GM12878 (cell line): ENCODE data around the gene HPSE2. TPM values are rescaled to one million over a fixed set of nuclear protein-coding genes. Genes with fewer than 3 reads are reported as not detected.

ENCODE experiments used
- ATAC-seq: fragments of 200-7000 bp; cut with Tn5 transposase; 3 replicates; pipeline ENCODE4 v1.9.1; 2020; ENCODE audit warnings: mild to moderate bottlenecking, moderate library complexity
- BruUV-seq: library from RNA; stranded (reverse); fragments of 400-500 nt; replicated peaks from 2 replicates; lab custom pipeline; 2021; lab: Mats Ljungman, UMichigan
- CTCF ChIA-PET: fragments of 300-600 bp; sonication (Branson Sonifier 250); formaldehyde crosslinking; extraction: SDS; loops from one replicate; lab custom pipeline; 2021; ENCODE audit warnings: inconsistent platforms; lab: Yijun Ruan, JAX
- POLR2A ChIA-PET: fragments of 350-600 bp; formaldehyde crosslinking; extraction: SDS; loops from one replicate; lab custom pipeline; 2021; ENCODE audit warnings: inconsistent platforms; lab: Charles Lee
- RAD21 ChIA-PET: fragments of 300-600 bp; sonication (Branson Sonifier 250); formaldehyde crosslinking; loops from one replicate; lab custom pipeline; 2023; ENCODE audit warnings: antibody characterized with exemption; ENCODE audit not compliant: unreplicated experiment; lab: Charles Lee
- SMC1A ChIA-PET: fragments of 300-600 bp; sonication (Branson Sonifier 250); formaldehyde crosslinking; loops from one replicate; lab custom pipeline; 2023; ENCODE audit not compliant: unreplicated experiment, uncharacterized antibody; lab: Charles Lee
- DNase-seq: peaks from one replicate; pipeline ENCODE4 v3.0.0-alpha.2; 2011; ENCODE audit warnings: low read depth, low spot score
- FAIRE-seq: peaks from 3 replicates; lab custom pipeline; 2011; peaks lifted over from hg19 to GRCh38; lab: Jason Lieb, UNC
- H2AFZ ChIP-seq: 2 replicates; pipeline ENCODE4 v1.6.0; 2011; ENCODE audit warnings: low read depth, low read length, control low read depth; ENCODE audit not compliant: control insufficient read depth
- H3K27ac ChIP-seq: 2 replicates; pipeline ENCODE4 v1.5.1; 2011; ENCODE audit warnings: control low read depth; ENCODE audit not compliant: control insufficient read depth, insufficient read depth
- H3K27me3 ChIP-seq, 2 experiments: replicated peaks in 1 of 2; 2 replicates each; pipeline versions ENCODE4 v1.6.0 to v1.6.1; 2011; ENCODE audit warnings: low read length in 1 of 2; ENCODE audit not compliant: control insufficient read depth in 2 of 2, insufficient read depth in 2 of 2
- H3K36me3 ChIP-seq, 2 experiments: 2 replicates each; pipeline ENCODE4 v1.5.1; 2011; ENCODE audit warnings: low read length in 1 of 2; ENCODE audit not compliant: control insufficient read depth in 2 of 2, insufficient read depth in 2 of 2
- H3K4me1 ChIP-seq: 2 replicates; pipeline ENCODE4 v1.6.1; 2011; ENCODE audit warnings: mild to moderate bottlenecking, low read length, moderate library complexity, mixed read lengths; ENCODE audit not compliant: control insufficient read depth, insufficient read depth
- H3K4me2 ChIP-seq: 2 replicates; pipeline ENCODE4 v1.6.0; 2011; ENCODE audit warnings: control low read depth; ENCODE audit not compliant: control insufficient read depth, insufficient read depth
- H3K4me3 ChIP-seq: fragments of 200-600 bp; sonication (generic); 2 replicates; pipeline ENCODE4 v1.5.1; 2016
- H3K79me2 ChIP-seq: 2 replicates; pipeline ENCODE4 v1.6.0; 2011; ENCODE audit warnings: low read length; ENCODE audit not compliant: control insufficient read depth, insufficient read depth
- H3K9ac ChIP-seq: 2 replicates; pipeline ENCODE4 v1.8.0; 2011; ENCODE audit warnings: low read length, control low read depth, mixed read lengths; ENCODE audit not compliant: control insufficient read depth, insufficient read depth
- H3K9me3 ChIP-seq: replicated peaks from 3 replicates; pipeline ENCODE4 v1.5.1; 2011; ENCODE audit warnings: mild to moderate bottlenecking, low read length; ENCODE audit not compliant: control insufficient read depth, insufficient read depth
- H4K20me1 ChIP-seq: 2 replicates; pipeline ENCODE4 v1.6.0; 2011; ENCODE audit not compliant: control insufficient read depth, insufficient read depth
- ATF7 ChIP-seq: fragments of 450-650 bp; IDR thresholded peaks from 2 replicates; pipeline ENCODE4 v1.6.1; 2016; ENCODE audit warnings: low read depth, mild to moderate bottlenecking
- CBX3 ChIP-seq: fragments of 200-600 bp; sonication (generic); IDR thresholded peaks from 2 replicates; pipeline ENCODE4 v1.6.1; 2016; ENCODE audit warnings: low read depth, borderline replicate concordance
- CHD1 ChIP-seq: IDR thresholded peaks from 2 replicates; pipeline ENCODE4 v1.6.1; 2012; ENCODE audit warnings: low read depth, low read length, improper control_type of control experiment
- ELK1 ChIP-seq: IDR thresholded peaks from 2 replicates; pipeline ENCODE4 v1.6.1; 2012; ENCODE audit warnings: low read depth, low read length, improper control_type of control experiment
- FOXK2 ChIP-seq: fragments of 450-650 bp; IDR thresholded peaks from 2 replicates; pipeline ENCODE4 v1.6.1; 2017; ENCODE audit warnings: mild to moderate bottlenecking, moderate library complexity
- GATAD2B ChIP-seq: fragments of 450-650 bp; conservative IDR thresholded peaks from 2 replicates; pipeline ENCODE4 v1.6.1; 2017; ENCODE audit warnings: low read depth, mild to moderate bottlenecking, moderate library complexity
- MTA2 ChIP-seq: fragments of 450-650 bp; IDR thresholded peaks from 2 replicates; pipeline ENCODE4 v1.6.1; 2016; ENCODE audit warnings: low read depth, mild to moderate bottlenecking, moderate library complexity
- NR2C1 ChIP-seq: fragments of 450-650 bp; IDR thresholded peaks from 2 replicates; pipeline ENCODE4 v1.6.1; 2017; ENCODE audit warnings: antibody characterized with exemption, mild to moderate bottlenecking, moderate library complexity
- PAX5 ChIP-seq: IDR thresholded peaks from 2 replicates; pipeline ENCODE4 v1.6.1; 2011; ENCODE audit warnings: low read depth, low read length, borderline replicate concordance
- RELA ChIP-seq: fragments of 450-650 bp; IDR thresholded peaks from 2 replicates; pipeline ENCODE4 v1.8.0; 2014; ENCODE audit warnings: borderline replicate concordance; ENCODE audit not compliant: partially characterized antibody
- SMARCA5 ChIP-seq: fragments of 450-650 bp; IDR thresholded peaks from 2 replicates; pipeline ENCODE4 v1.6.1; 2017; ENCODE audit warnings: mild to moderate bottlenecking
- SREBF1 ChIP-seq: IDR thresholded peaks from 2 replicates; pipeline ENCODE4 v1.6.1; 2012; ENCODE audit warnings: mild to moderate bottlenecking, low read length
- TCF3 ChIP-seq: IDR thresholded peaks from 2 replicates; pipeline ENCODE4 v1.6.1; 2012; ENCODE audit warnings: low read depth, mild to moderate bottlenecking, low read length, borderline replicate concordance; ENCODE audit not compliant: insufficient read depth
- YBX1 ChIP-seq: fragments of 450-650 bp; IDR thresholded peaks from 2 replicates; pipeline ENCODE4 v1.6.1; 2016; ENCODE audit warnings: antibody characterized with exemption
- ZBTB33 ChIP-seq: fragments of 450-650 bp; IDR thresholded peaks from 2 replicates; pipeline ENCODE4 v1.6.1; 2017; ENCODE audit warnings: mild to moderate bottlenecking
- ZZZ3 ChIP-seq: IDR thresholded peaks from 2 replicates; pipeline ENCODE4 v1.6.1; 2011; ENCODE audit warnings: low read depth; ENCODE audit not compliant: control insufficient read depth, insufficient read length
- WGBS: methylation state at CpG from one replicate; pipeline ENCODE4 v1.1.6; 2016; ENCODE audit warnings: low lambda C conversion rate; ENCODE audit not compliant: insufficient replicate concordance, insufficient coverage; ENCODE audit errors: missing lambda C conversion rate; 5-methylcytosine and 5-hydroxymethylcytosine counted together
- in situ Hi-C: fragments of 300-500 bp; cut with MboI; formaldehyde crosslinking; loops from 9 replicates; pipeline ENCODE4 v1.14.3; 2018; ENCODE audit warnings: mixed read lengths
- intact Hi-C: fragments of 100-400 bp; cut with micrococcal nuclease; formaldehyde crosslinking; loops from one replicate; pipeline ENCODE4 v1.14.2; 2022; ENCODE audit not compliant: unreplicated experiment
- polyA plus RNA-seq, 11 experiments: library from polyadenylated mRNA; depleted of rRNA in 4 of 11; unstranded in 6 of 11; stranded (reverse) in 5 of 11; fragments of >200 nt; fragmentation: Nextera tagmentation in 4 of 11; fragmentation: Illumina TruSeq in 1 of 11; extraction: Ambion mirVana in 4 of 11; extraction: Trizol in 1 of 11; gene quantifications; 1 replicate in 1 of 11; 2 replicates in 10 of 11; pipeline versions ENCODE4 v1.2.1 to v1.2.3, GENCODE V29; 2011 to 2016; ENCODE audit warnings: inconsistent platforms in 2 of 11, missing spikeins in 2 of 11, low read depth in 1 of 11
- total RNA-seq, 4 experiments: library from RNA; depleted of rRNA in 3 of 4; stranded (reverse); fragments of >200 nt in 3 of 4; fragmentation: Illumina TruSeq in 1 of 4; extraction: Trizol in 1 of 4; gene quantifications; 2 replicates each; pipeline versions ENCODE4 v1.2.1 to v1.2.3, GENCODE V29; 2013 to 2021

Gene HPSE2
- total and polyA plus RNA-seq, 10 of the 15 experiments (the other 5 are each of a cell fraction or from before 2014, with no cell fraction given) = 0.06 TPM; not detected in 9

- CTCF ChIA-PET = no interaction called here
- intact Hi-C loops = no loop called here
These were observed 277.9 kb downstream of the HPSE2 start for GRCh38 chr10:98957801-98958200.

More at GRCh38 chr10:98957801-98958200, 277.9 kb downstream of the HPSE2 start:
- DNase-seq (no peak), ATAC-seq (no peak), FAIRE-seq (no peak)
- POLR2A ChIA-PET = no interaction called here
- RAD21 ChIA-PET = no interaction called here
- Histone ChIP-seq H3K4me3 (no peak overlapping the region), H3K9ac (no peak overlapping the region), H4K20me1 (no peaks in the 10 kb centered on the region), H2AFZ (no peak overlapping the region), H3K36me3 (no peaks in the 10 kb centered on the region), H3K27me3 (no peaks in the 10 kb centered on the region), H3K4me2 (no peak overlapping the region), H3K4me1 (no peaks in the 10 kb centered on the region), H3K9me3 (no peaks in the 10 kb centered on the region), H3K27ac (no peak overlapping the region), H3K79me2 (no peaks in the 10 kb centered on the region)
- TF ChIP-seq PAX5 (no peak), FOXK2 (no peak), TCF3 (no peak), YBX1 (no peak), SREBF1 (no peak), GATAD2B (no peak), ATF7 (no peak), MTA2 (no peak), SMARCA5 (no peak), NR2C1 (no peak), ELK1 (no peak), CBX3 (no peak), ZBTB33 (no peak), RELA (no peak), CHD1 (no peak), ZZZ3 (no peak)
- no TSS peak for BruUV-seq
- SMC1A ChIA-PET = no interaction called here
- WGBS = 2% methylated on average over 3 of the region's 3 CpGs
- in situ Hi-C loops = no loop called here
